ENCODE results near the gene GRIK4. TPM values are rescaled to one million over a fixed set of nuclear protein-coding genes. Genes with fewer than 3 reads are reported as not detected.

Gene GRIK4
- total and polyA plus RNA-seq, 2 experiments from 2014 or later = not detected

DNA sequence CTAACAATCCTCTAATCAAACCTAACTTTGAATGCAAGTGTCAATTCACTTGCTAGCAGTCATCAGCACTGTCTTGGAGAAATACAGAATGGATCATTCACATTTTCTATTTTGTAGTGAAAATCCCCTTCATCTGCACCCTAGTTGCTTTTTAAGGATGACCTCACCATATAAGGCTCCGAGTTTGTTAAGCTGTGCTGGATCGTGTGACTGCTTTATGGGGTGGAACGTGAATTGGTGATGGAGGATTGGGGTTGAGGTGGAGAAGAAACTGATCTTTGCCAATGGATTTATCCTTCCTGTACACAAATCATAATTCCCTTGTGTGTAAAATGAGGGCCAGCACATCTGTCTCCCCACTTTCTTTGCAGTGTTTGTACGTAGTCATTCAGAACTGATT lies 426.7 kb downstream of the GRIK4 start:
- Histone ChIP-seq H3K4me2 (ENCODE audit: unreplicated experiment) (no peak overlapping the region), H3K9ac (no peak overlapping the region), H3K27me3 (replicated peaks; ENCODE audit: insufficient read depth) (peaks cover 45% of the 10 kb centered on the region), H3K9me3 (ENCODE audit: low read depth) (no peaks in the 10 kb centered on the region), H3K79me2 (ENCODE audit: insufficient read depth) (no peaks in the 10 kb centered on the region), H2AFZ (no peak overlapping the region), H3K9me2 (ENCODE audit: insufficient read depth) (no peaks in the 10 kb centered on the region), H3K4me3 (no peak overlapping the region), H3K4me1 (ENCODE audit: insufficient read depth) (no peaks in the 10 kb centered on the region), H4K20me1 (ENCODE audit: insufficient read depth) (no peaks in the 10 kb centered on the region), H3F3A (ENCODE audit: insufficient read depth) (no peaks in the 10 kb centered on the region), H3K27ac (no peak overlapping the region), H3K36me3 (ENCODE audit: low read depth) (no peaks in the 10 kb centered on the region)
- TF ChIP-seq EZH2phosphoT487 (IDR thresholded peaks at IDR 0.05; ENCODE audit: insufficient read depth, low read depth) (no peak), EZH2 (IDR thresholded peaks at IDR 0.05; ENCODE audit: insufficient read depth, poor library complexity, severe bottlenecking) (no peak)
- DNase-seq = no peak
- 20 to 21% methylated on average over 4 of the region's 4 CpGs for WGBS, 2 experiments (ENCODE audit: low coverage in 1 of 2, low lambda C conversion rate in 2 of 2, missing lambda C conversion rate in 2 of 2)
- in situ Hi-C loops (cut with MboI) = no loop called here

DNA sequence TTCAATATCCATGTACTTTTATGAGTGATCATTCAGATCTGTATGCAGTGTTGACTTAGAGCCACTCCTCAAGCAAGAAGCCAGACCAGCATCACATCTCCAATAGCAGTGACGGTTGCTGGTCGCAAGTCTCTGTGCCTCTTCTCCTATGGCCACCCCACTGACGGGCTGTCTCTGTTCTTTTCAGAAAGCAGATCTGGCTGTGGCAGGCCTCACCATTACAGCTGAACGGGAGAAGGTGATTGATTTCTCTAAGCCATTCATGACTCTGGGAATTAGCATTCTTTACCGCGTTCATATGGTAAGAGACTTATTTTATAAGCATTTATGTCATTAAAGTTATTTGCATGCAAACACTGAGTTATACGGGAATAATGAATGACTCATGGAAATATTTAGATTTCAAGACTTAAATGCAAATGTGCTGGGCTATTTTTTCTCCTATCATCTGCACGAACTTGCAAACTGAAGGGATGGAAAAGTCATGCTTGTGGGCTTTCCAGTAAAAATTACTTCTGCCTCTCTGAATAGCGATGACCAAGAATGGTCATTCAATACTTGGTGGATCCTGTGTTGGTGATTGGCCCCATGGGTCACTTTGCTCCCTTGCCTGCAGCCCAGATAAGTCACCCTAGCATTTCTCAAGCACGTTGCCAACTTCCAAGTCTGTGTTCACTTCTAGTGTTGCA lies 428.8 kb downstream of the GRIK4 start:
- Histone ChIP-seq H3K4me2 (ENCODE audit: unreplicated experiment) (no peak overlapping the region), H3K4me3 (no peak overlapping the region), H3K4me1 (ENCODE audit: insufficient read depth) (no peaks in the 10 kb centered on the region), H3K9me2 (ENCODE audit: insufficient read depth) (no peaks in the 10 kb centered on the region), H3K9me3 (ENCODE audit: low read depth) (no peaks in the 10 kb centered on the region), H3K36me3 (ENCODE audit: low read depth) (no peaks in the 10 kb centered on the region), H3K9ac (no peak overlapping the region), H2AFZ (no peak overlapping the region), H4K20me1 (ENCODE audit: insufficient read depth) (no peaks in the 10 kb centered on the region), H3K27ac (no peak overlapping the region), H3K79me2 (ENCODE audit: insufficient read depth) (no peaks in the 10 kb centered on the region), H3K27me3 (replicated peaks; ENCODE audit: insufficient read depth) (peaks cover 37% of the 10 kb centered on the region), H3F3A (ENCODE audit: insufficient read depth) (no peaks in the 10 kb centered on the region)
- no peak for TF ChIP-seq EZH2 (IDR thresholded peaks at IDR 0.05; ENCODE audit: insufficient read depth, poor library complexity, severe bottlenecking)
- TF ChIP-seq EZH2phosphoT487 (IDR thresholded peaks at IDR 0.05; ENCODE audit: insufficient read depth, low read depth) = no peak
- WGBS, 2 experiments (ENCODE audit: low coverage in 1 of 2, low lambda C conversion rate in 2 of 2, missing lambda C conversion rate in 2 of 2) = 59 to 63% methylated on average over 10 of the region's 10 CpGs
- in situ Hi-C loops (cut with MboI) = no loop called here
- no peak for DNase-seq

DNA sequence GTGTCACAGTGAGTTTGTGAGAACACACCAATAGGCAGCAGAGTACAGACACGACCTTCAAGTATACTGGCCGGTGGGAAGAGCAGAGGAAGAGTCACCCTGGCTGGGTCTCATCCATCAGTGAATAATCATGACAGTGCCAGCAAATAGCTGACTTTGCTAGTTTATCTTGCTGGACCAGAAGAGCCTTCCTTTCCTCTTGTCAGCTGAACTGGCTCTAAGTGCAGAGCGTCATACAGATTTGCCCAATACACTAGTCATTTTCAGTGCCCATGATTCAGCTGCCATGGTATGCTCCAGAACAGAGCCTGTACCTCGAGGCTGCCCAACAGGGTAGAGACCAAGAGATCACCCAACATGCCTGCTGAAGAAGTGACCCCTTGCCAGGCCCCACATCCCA lies 429.5 kb downstream of the GRIK4 start:
- H3K9ac ChIP-seq = no peak overlapping the region
- no peaks in the 10 kb centered on the region for H3K9me3 ChIP-seq (ENCODE audit: low read depth)
- DNase-seq = peak; percentile 19
- H3K27ac ChIP-seq = no peak overlapping the region
- no peaks in the 10 kb centered on the region for H3K4me1 ChIP-seq (ENCODE audit: insufficient read depth)
- H3F3A ChIP-seq (ENCODE audit: insufficient read depth) = no peaks in the 10 kb centered on the region
- WGBS, 2 experiments (ENCODE audit: low coverage in 1 of 2, low lambda C conversion rate in 2 of 2, missing lambda C conversion rate in 2 of 2) = 57 to 60% methylated on average over 4 of the region's 4 CpGs
- peaks cover 33% of the 10 kb centered on the region for H3K27me3 ChIP-seq (replicated peaks; ENCODE audit: insufficient read depth)
- H2AFZ ChIP-seq = no peak overlapping the region
- no peaks in the 10 kb centered on the region for H3K79me2 ChIP-seq (ENCODE audit: insufficient read depth)
- H3K4me3 ChIP-seq = no peak overlapping the region
- in situ Hi-C loops (cut with MboI) = no loop called here
- no peaks in the 10 kb centered on the region for H3K36me3 ChIP-seq (ENCODE audit: low read depth)
- TF ChIP-seq EZH2 (IDR thresholded peaks at IDR 0.05; ENCODE audit: insufficient read depth, poor library complexity, severe bottlenecking) (no peak), EZH2phosphoT487 (IDR thresholded peaks at IDR 0.05; ENCODE audit: insufficient read depth, low read depth) (no peak)
- H4K20me1 ChIP-seq (ENCODE audit: insufficient read depth) = no peaks in the 10 kb centered on the region
- H3K4me2 ChIP-seq (ENCODE audit: unreplicated experiment) = no peak overlapping the region
- H3K9me2 ChIP-seq (ENCODE audit: insufficient read depth) = no peaks in the 10 kb centered on the region

DNA sequence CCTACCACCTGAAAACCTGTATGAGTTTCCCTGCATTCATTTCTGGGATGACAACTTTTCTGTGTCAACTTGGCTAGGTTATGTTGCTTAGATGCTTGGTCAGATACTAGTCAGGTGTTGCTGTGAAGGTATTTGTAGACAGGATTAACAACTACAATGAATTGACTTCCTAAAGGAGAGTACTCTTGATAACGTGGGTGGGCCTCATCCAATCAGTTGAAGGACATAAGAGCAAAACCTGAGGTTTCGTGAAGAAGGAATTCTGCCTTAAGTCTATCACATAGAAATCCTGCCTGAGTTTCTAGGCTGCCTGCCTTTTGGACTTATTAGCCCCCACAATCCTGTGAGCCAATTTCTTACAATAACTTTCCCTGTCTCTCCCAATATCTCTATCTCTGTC lies 431.2 kb downstream of the GRIK4 start:
- no peak overlapping the region for H3K4me2 ChIP-seq (ENCODE audit: unreplicated experiment)
- in situ Hi-C loops (cut with MboI) = no loop called here
- WGBS, 2 experiments (ENCODE audit: low coverage in 1 of 2, low lambda C conversion rate in 2 of 2, missing lambda C conversion rate in 2 of 2) = 20 to 33% methylated on average over 2 of the region's 2 CpGs
- no peaks in the 10 kb centered on the region for H3K9me3 ChIP-seq (ENCODE audit: low read depth)
- H3K9me2 ChIP-seq (ENCODE audit: insufficient read depth) = no peaks in the 10 kb centered on the region
- H2AFZ ChIP-seq = no peak overlapping the region
- no peak overlapping the region for H3K4me3 ChIP-seq
- H3K27me3 ChIP-seq (replicated peaks; ENCODE audit: insufficient read depth) = peaks cover 18% of the 10 kb centered on the region
- no peak for DNase-seq
- no peaks in the 10 kb centered on the region for H3K36me3 ChIP-seq (ENCODE audit: low read depth)
- H3K27ac ChIP-seq = no peak overlapping the region
- no peaks in the 10 kb centered on the region for H3K4me1 ChIP-seq (ENCODE audit: insufficient read depth)
- no peak overlapping the region for H3K9ac ChIP-seq
- no peaks in the 10 kb centered on the region for H3K79me2 ChIP-seq (ENCODE audit: insufficient read depth)
- H3F3A ChIP-seq (ENCODE audit: insufficient read depth) = no peaks in the 10 kb centered on the region
- H4K20me1 ChIP-seq (ENCODE audit: insufficient read depth) = no peaks in the 10 kb centered on the region
- TF ChIP-seq EZH2phosphoT487 (IDR thresholded peaks at IDR 0.05; ENCODE audit: insufficient read depth, low read depth) = no peak
- no peak for TF ChIP-seq EZH2 (IDR thresholded peaks at IDR 0.05; ENCODE audit: insufficient read depth, poor library complexity, severe bottlenecking)
